ENCODE data around the gene PHETA2.

PHETA2 gene

GRCh38 chr22:42074132-42074811 lies at the start of gene PHETA2:
Gene PHETA2 (plus strand): TSS chr22:42074248. CDS start chr22:42077294, 3,046 bp downstream.
- DNase-seq (ENCODE audit: low read depth in 2 of 2), result no peak

- DNase-seq (ENCODE audit: low read depth in 2 of 2), result no peak
Observed at GRCh38 chr22:42025421-42025820, 48.6 kb upstream of the PHETA2 start.

GRCh38 chr22:42026705-42027104 lies 47.3 kb upstream of the PHETA2 start:
- DNase-seq (ENCODE audit: low read depth in 2 of 2), result no peak

- DNase-seq (ENCODE audit: low read depth in 2 of 2), result no peak
Observed at GRCh38 chr22:42033263-42034181, 40.5 kb upstream of the PHETA2 start.

GRCh38 chr22:42035256-42035655 lies 38.8 kb upstream of the PHETA2 start:
- no peak for DNase-seq (ENCODE audit: low read depth in 2 of 2)

GRCh38 chr22:42039271-42039670 lies 34.8 kb upstream of the PHETA2 start:
- peak; percentile 4 to 6 for DNase-seq (ENCODE audit: low read depth in 2 of 2)

- no peak for DNase-seq (ENCODE audit: low read depth in 2 of 2)
Observed at GRCh38 chr22:42041784-42042183, 32.3 kb upstream of the PHETA2 start.

GRCh38 chr22:42050641-42051180 lies 23.3 kb upstream of the PHETA2 start:
- no peak for DNase-seq (ENCODE audit: low read depth in 2 of 2)

GRCh38 chr22:42052765-42053164 lies 21.3 kb upstream of the PHETA2 start:
- DNase-seq (ENCODE audit: low read depth in 2 of 2), result no peak

GRCh38 chr22:42056757-42057511 lies 17.1 kb upstream of the PHETA2 start:
- no peak for DNase-seq (ENCODE audit: low read depth in 2 of 2)

GRCh38 chr22:42060489-42060888 lies 13.6 kb upstream of the PHETA2 start:
- DNase-seq (ENCODE audit: low read depth in 2 of 2), result no peak

- DNase-seq (ENCODE audit: low read depth in 2 of 2), result no peak
Observed at GRCh38 chr22:42061041-42061440, 13.0 kb upstream of the PHETA2 start.

GRCh38 chr22:42062506-42063170 lies 11.4 kb upstream of the PHETA2 start:
- no peak for DNase-seq (ENCODE audit: low read depth in 2 of 2)

- no peak for DNase-seq (ENCODE audit: low read depth in 2 of 2)
Observed at GRCh38 chr22:42064629-42065028, 9.4 kb upstream of the PHETA2 start.

- DNase-seq (ENCODE audit: low read depth in 2 of 2), result no peak
Observed at GRCh38 chr22:42065438-42066125, 8.5 kb upstream of the PHETA2 start.

- no peak for DNase-seq (ENCODE audit: low read depth in 2 of 2)
Observed at GRCh38 chr22:42066126-42066761, 7.8 kb upstream of the PHETA2 start.

- no peak for DNase-seq (ENCODE audit: low read depth in 2 of 2)
Observed at GRCh38 chr22:42066937-42067336, 7.1 kb upstream of the PHETA2 start.

GRCh38 chr22:42067671-42068251 lies 6.3 kb upstream of the PHETA2 start:
- no peak for DNase-seq (ENCODE audit: low read depth in 2 of 2)

GRCh38 chr22:42068291-42068690 lies 5.8 kb upstream of the PHETA2 start:
- DNase-seq (ENCODE audit: low read depth in 2 of 2), result no peak

All from fibroblast of skin of left quadriceps (primary cell).